ENCODE data around the gene BPIFB4. TPM values are rescaled to one million over a fixed set of nuclear protein-coding genes. Genes with fewer than 3 reads are reported as not detected.

Gene BPIFB4
- polyA plus RNA-seq, 1 of the 3 experiments (the other 2 are of a cell fraction) = not detected

GRCh38 chr20:33159713-33160112 lies 80.3 kb downstream of the BPIFB4 start:
- H2AFZ ChIP-seq (ENCODE audit: low read depth) = no peak overlapping the region
- H3K79me2 ChIP-seq (ENCODE audit: insufficient read depth) = no peaks in the 10 kb centered on the region
- no peaks in the 10 kb centered on the region for H3F3A ChIP-seq (replicated peaks; ENCODE audit: insufficient read depth)
- H4K20me1 ChIP-seq (ENCODE audit: insufficient read depth) = no peaks in the 10 kb centered on the region
- TF ChIP-seq FOXJ3 (CRISPR knock-in tag; IDR thresholded peaks at IDR 0.05) = no peak
- no peaks in the 10 kb centered on the region for H3K4me1 ChIP-seq (ENCODE audit: control insufficient read depth in 1 of 2, insufficient read depth in 2 of 2, low read depth in 1 of 2, low read length in 1 of 2)
- WGBS (ENCODE audit: low lambda C conversion rate) = 0% methylated on average over 1 of the region's 3 CpGs
- no peak overlapping the region for H3K27ac ChIP-seq (ENCODE audit: low read depth in 2 of 2, low read length in 1 of 2)
- H3K9ac ChIP-seq = no peak overlapping the region
- peaks cover 42% of the 10 kb centered on the region; the same call in 1 of the 2 replicates for H3K27me3 ChIP-seq (ENCODE audit: insufficient read depth)
- no peaks in the 10 kb centered on the region for H3K9me2 ChIP-seq
- H3K36me3 ChIP-seq (replicated peaks in 1 of 2; ENCODE audit: control insufficient read depth in 1 of 2, insufficient read depth in 2 of 2, low read length in 1 of 2) = no peaks in the 10 kb centered on the region
- ChIA-PET CTCF (interaction anchor here (0.6 kb wide), 1 partner anchor 130 kb away, joined by 3 read pairs; no protein-coding TSS in a partner anchor), POLR2A (no interaction called here)
- H3K4me3 ChIP-seq (ENCODE audit: low read depth in 2 of 2, low read length in 1 of 2) = no peak overlapping the region
- H3K4me2 ChIP-seq = no peak overlapping the region
- H3K9me3 ChIP-seq = no peaks in the 10 kb centered on the region
- no peak for DNase-seq

GRCh38 chr20:33160681-33161080 lies 81.2 kb downstream of the BPIFB4 start:
- no peak overlapping the region for H3K4me2 ChIP-seq
- H3K27ac ChIP-seq (ENCODE audit: low read depth in 2 of 2, low read length in 1 of 2) = no peak overlapping the region
- ChIA-PET POLR2A (no interaction called here), CTCF (no interaction called here)
- DNase-seq = no peak
- H4K20me1 ChIP-seq (ENCODE audit: insufficient read depth) = no peaks in the 10 kb centered on the region
- WGBS (ENCODE audit: low lambda C conversion rate) = 5% methylated on average over 5 of the region's 5 CpGs
- no peaks in the 10 kb centered on the region for H3K9me3 ChIP-seq
- no peak overlapping the region for H3K9ac ChIP-seq
- no peaks in the 10 kb centered on the region for H3K36me3 ChIP-seq (replicated peaks in 1 of 2; ENCODE audit: control insufficient read depth in 1 of 2, insufficient read depth in 2 of 2, low read length in 1 of 2)
- TF ChIP-seq POLR2AphosphoS5 (IDR thresholded peaks at IDR 0.05; ENCODE audit: low read depth, low read length) = no peak
- no peak for TF ChIP-seq FOSL2 (IDR thresholded peaks at IDR 0.05; ENCODE audit: borderline replicate concordance, low read depth)
- TF ChIP-seq IRF3 (IDR thresholded peaks at IDR 0.05; ENCODE audit: low read depth, low read length) = no peak
- no peak for TF ChIP-seq NFIC (IDR thresholded peaks at IDR 0.05; ENCODE audit: borderline replicate concordance)
- no peak for TF ChIP-seq SIN3A (IDR thresholded peaks at IDR 0.05; ENCODE audit: borderline replicate concordance, low read depth, low read length)
- TF ChIP-seq, protein P1, sequence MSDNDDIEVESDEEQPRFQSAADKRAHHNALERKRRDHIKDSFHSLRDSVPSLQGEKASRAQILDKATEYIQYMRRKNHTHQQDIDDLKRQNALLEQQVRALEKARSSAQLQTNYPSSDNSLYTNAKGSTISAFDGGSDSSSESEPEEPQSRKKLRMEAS (IDR thresholded peaks at IDR 0.05; ENCODE audit: low read depth) = no peak
- TF ChIP-seq EZH2phosphoT487 (IDR thresholded peaks at IDR 0.05; ENCODE audit: borderline replicate concordance, low read depth) = no peak
- TF ChIP-seq NRF1 (IDR thresholded peaks at IDR 0.05; ENCODE audit: low read depth, low read length) = no peak
- no peak for TF ChIP-seq ELF1 (IDR thresholded peaks at IDR 0.05)
- TF ChIP-seq SMC3 (IDR thresholded peaks at IDR 0.05; ENCODE audit: low read depth, low read length) = no peak
- no peak for TF ChIP-seq JUND (IDR thresholded peaks at IDR 0.05)
- no peak for TF ChIP-seq TEAD4 (IDR thresholded peaks at IDR 0.05; ENCODE audit: borderline replicate concordance, insufficient read depth)
- no peak for TF ChIP-seq RAD21 (IDR thresholded peaks at IDR 0.05; ENCODE audit: low read length)
- TF ChIP-seq MEF2A (IDR thresholded peaks at IDR 0.05; ENCODE audit: borderline replicate concordance, low read depth) = no peak
- no peak overlapping the region for H2AFZ ChIP-seq (ENCODE audit: low read depth)
- no peak overlapping the region for H3K4me3 ChIP-seq (ENCODE audit: low read depth in 2 of 2, low read length in 1 of 2)
- H3K79me2 ChIP-seq (ENCODE audit: insufficient read depth) = no peaks in the 10 kb centered on the region
- H3K9me2 ChIP-seq = no peaks in the 10 kb centered on the region
- H3F3A ChIP-seq (replicated peaks; ENCODE audit: insufficient read depth) = no peaks in the 10 kb centered on the region
- peaks cover 49% of the 10 kb centered on the region; the same call in 1 of the 2 replicates for H3K27me3 ChIP-seq (ENCODE audit: insufficient read depth)
- no peaks in the 10 kb centered on the region for H3K4me1 ChIP-seq (ENCODE audit: control insufficient read depth in 1 of 2, insufficient read depth in 2 of 2, low read depth in 1 of 2, low read length in 1 of 2)

Other genes starting within 250 kb of the BPIFB4 start
- not detected in 2 replicates for gene EFCAB8, start 220.7 kb upstream of the BPIFB4 start, polyA plus RNA-seq (2012; rRNA removed)
- gene SUN5, start 75.2 kb upstream of the BPIFB4 start, polyA plus RNA-seq (2012; rRNA removed) = not detected in 2 replicates
- gene BPIFB2, start 71.9 kb upstream of the BPIFB4 start, polyA plus RNA-seq (2012; rRNA removed) = not detected in 2 replicates
- not detected in 2 replicates for gene BPIFB6, start 48.0 kb upstream of the BPIFB4 start, polyA plus RNA-seq (2012; rRNA removed)
- gene BPIFB3, start 25.7 kb upstream of the BPIFB4 start, polyA plus RNA-seq (2012; rRNA removed) = not detected in 2 replicates
- gene BPIFA2, start 88.5 kb downstream of the BPIFB4 start, polyA plus RNA-seq (2012; rRNA removed) = not detected in 2 replicates
- gene BPIFA3, start 137.7 kb downstream of the BPIFB4 start, polyA plus RNA-seq (2012; rRNA removed) = not detected in 2 replicates
- not detected in 2 replicates for gene BPIFA1, start 156.4 kb downstream of the BPIFB4 start, polyA plus RNA-seq (2012; rRNA removed)
- not detected in 2 replicates for gene BPIFB1, start 203.6 kb downstream of the BPIFB4 start, polyA plus RNA-seq (2012; rRNA removed)